Smooth muscle cell of bladder (primary cell): ENCODE data around the gene ECE2. TPM values are rescaled to one million over a fixed set of nuclear protein-coding genes. Genes with fewer than 3 reads are reported as not detected.

Source experiments
- total RNA-seq: library from RNA; depleted of rRNA; stranded (reverse); fragments of >200 nt; gene quantifications from 2 replicates; pipeline ENCODE4 v1.2.3, GENCODE V29; 2014

ECE2 gene
- not detected in 2 replicates for total RNA-seq

GRCh38 chr3:184275961-184276910 is at the start of gene ECE2:
ECE2 (plus strand) TSS chr3:184276022; CDS start chr3:184276154, 132 bp downstream.

GRCh38 chr3:184229394-184230080 is 46.3 kb upstream of the ECE2 start, which contains the start of gene VWA5B2:
VWA5B2 (plus strand) TSS chr3:184229585; CDS start chr3:184230529, 944 bp downstream.

GRCh38 chr3:184248454-184249411 is 27.1 kb upstream of the ECE2 start, which contains the start of gene ALG3:
ALG3 (minus strand) TSS chr3:184248962; CDS start chr3:184248940, 22 bp downstream.

GRCh38 chr3:184249412-184250166 is 26.2 kb upstream of the ECE2 start, which contains the start of gene EEF1AKMT4:
EEF1AKMT4 (plus strand) TSS chr3:184249672; CDS start chr3:184249695, 23 bp downstream.

GRCh38 chr3:184261270-184261853 is 14.5 kb upstream of the ECE2 start, which contains the start of gene CAMK2N2:
CAMK2N2 (minus strand) TSS chr3:184261553; CDS start chr3:184261285, 268 bp downstream.

GRCh38 chr3:184298759-184299487 is 23.1 kb downstream of the ECE2 start, which contains the start of gene PSMD2:
PSMD2 (plus strand) TSS chr3:184299241; CDS start chr3:184299267, 26 bp downstream.

GRCh38 chr3:184314363-184314699 is 38.5 kb downstream of the ECE2 start, which contains the start of gene EIF4G1:
EIF4G1 (plus strand) TSS chr3:184314606; CDS start chr3:184315797, 1,191 bp downstream.

GRCh38 chr3:184337399-184337714 is 61.5 kb downstream of the ECE2 start, which contains the start of gene FAM131A:
FAM131A (plus strand) TSS chr3:184337600; CDS start chr3:184337631, 31 bp downstream.

Other genes starting within 250 kb of the ECE2 start
- gene HTR3D, start 244.3 kb upstream of the ECE2 start, total RNA-seq, result not detected in 2 replicates
- gene HTR3C, start 223.0 kb upstream of the ECE2 start, total RNA-seq, result not detected in 2 replicates
- gene HTR3E, start 179.0 kb upstream of the ECE2 start, total RNA-seq, result not detected in 2 replicates
- gene EIF2B5, start 140.7 kb upstream of the ECE2 start, total RNA-seq, result 27.3 and 29.0 TPM in 2 replicates
- 26.2 and 44.7 TPM in 2 replicates for gene DVL3, start 120.6 kb upstream of the ECE2 start, total RNA-seq
- 773 and 801 TPM in 2 replicates for gene AP2M1, start 101.2 kb upstream of the ECE2 start, total RNA-seq
- gene ABCF3, start 89.8 kb upstream of the ECE2 start, total RNA-seq, result 44.7 and 64.9 TPM in 2 replicates
- gene VWA5B2, start 46.4 kb upstream of the ECE2 start, total RNA-seq, result not detected in 2 replicates
- 23.5 and 25.0 TPM in 2 replicates for gene ALG3, start 27.1 kb upstream of the ECE2 start, total RNA-seq
- gene EEF1AKMT4, start 26.4 kb upstream of the ECE2 start, total RNA-seq, result 3.4 and 4.8 TPM in 2 replicates
- gene CAMK2N2, start 14.5 kb upstream of the ECE2 start, total RNA-seq, result 0.09 and 0.14 TPM in 2 replicates
- gene PSMD2, start 23.2 kb downstream of the ECE2 start, total RNA-seq, result 391 and 419 TPM in 2 replicates
- 198 and 261 TPM in 2 replicates for gene EIF4G1, start 38.6 kb downstream of the ECE2 start, total RNA-seq
- 10.5 and 18.1 TPM in 2 replicates for gene FAM131A, start 61.6 kb downstream of the ECE2 start, total RNA-seq
- 3.0 and 3.3 TPM in 2 replicates for gene CLCN2, start 85.6 kb downstream of the ECE2 start, total RNA-seq
- gene POLR2H, start 85.7 kb downstream of the ECE2 start, total RNA-seq, result 63.6 and 81.2 TPM in 2 replicates
- gene THPO, start 102.2 kb downstream of the ECE2 start, total RNA-seq, result 0.14 and 0.18 TPM in 2 replicates
- gene CHRD, start 104.0 kb downstream of the ECE2 start, total RNA-seq, result 1.4 and 1.9 TPM in 2 replicates